T follicular helper cell (primary cell): Measurements from ENCODE around the gene NLRC4.
"Not testable (repeated sequence)": the region's sequence is repeated elsewhere in the genome, so short reads cannot be mapped to it uniquely, and the experiment has no call there.

ENCODE experiments used
- DNase-seq: peaks from one replicate; pipeline ENCODE4 v3.0.0-alpha.2; 2020; ENCODE audit warnings: low read depth

NLRC4 gene

DNA sequence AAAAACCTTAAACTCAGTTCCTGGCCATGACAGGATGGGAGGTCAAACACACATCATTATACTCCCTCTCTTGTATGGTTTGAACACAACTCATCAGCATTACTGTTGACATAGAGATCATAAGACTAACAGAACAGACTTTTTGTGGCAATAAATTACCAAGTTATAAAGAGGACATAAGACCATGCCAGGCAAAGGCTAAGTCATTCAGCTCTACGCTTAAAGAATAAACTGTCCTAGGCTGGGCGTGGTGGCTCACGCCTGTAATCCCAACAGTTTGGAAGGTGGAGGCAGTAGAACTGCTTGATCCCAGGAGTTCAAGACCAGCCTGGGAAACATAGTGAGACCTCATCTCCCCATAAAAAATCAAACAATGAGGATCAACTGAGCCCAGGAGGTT, 16.4 kb downstream of the NLRC4 start:
- DNase-seq = no peak

DNA sequence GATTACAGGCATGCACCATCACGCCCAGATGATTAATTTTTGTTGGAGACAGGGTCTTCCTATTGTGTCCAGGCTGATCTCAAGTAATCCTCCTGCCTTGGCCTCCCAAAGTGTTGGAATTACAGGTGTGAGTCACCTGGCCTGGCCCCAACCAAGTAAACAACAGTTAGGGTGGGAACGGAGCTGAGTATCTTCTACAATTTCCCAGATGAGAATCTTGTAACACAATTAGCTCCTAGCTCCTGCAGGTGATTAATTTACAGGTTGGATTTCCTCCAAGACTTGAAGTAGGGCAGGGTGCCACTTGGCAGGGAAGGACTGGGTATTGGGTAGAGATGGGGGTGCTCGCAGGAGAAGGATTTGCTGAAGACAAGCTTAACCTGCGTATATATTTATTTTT, 17.8 kb downstream of the NLRC4 start:
- DNase-seq = no peak

DNA sequence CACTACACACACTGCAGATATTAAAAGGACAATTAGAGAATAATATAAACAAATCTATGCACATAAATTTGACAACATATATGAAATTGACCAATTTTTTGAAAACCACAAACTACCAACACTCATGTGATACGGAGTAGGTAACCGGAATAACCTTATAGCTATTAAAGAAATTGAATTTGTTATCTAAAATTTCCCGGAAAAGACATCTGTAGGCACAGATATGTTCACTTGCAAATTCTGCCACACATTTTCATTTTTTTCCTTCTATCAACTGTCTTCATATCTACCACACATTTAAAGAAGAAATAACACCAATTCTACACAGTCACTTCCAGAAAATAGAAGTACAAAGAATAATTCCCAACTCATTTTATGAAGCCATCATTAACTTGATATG, 22.4 kb downstream of the NLRC4 start:
- DNase-seq = no peak

DNA sequence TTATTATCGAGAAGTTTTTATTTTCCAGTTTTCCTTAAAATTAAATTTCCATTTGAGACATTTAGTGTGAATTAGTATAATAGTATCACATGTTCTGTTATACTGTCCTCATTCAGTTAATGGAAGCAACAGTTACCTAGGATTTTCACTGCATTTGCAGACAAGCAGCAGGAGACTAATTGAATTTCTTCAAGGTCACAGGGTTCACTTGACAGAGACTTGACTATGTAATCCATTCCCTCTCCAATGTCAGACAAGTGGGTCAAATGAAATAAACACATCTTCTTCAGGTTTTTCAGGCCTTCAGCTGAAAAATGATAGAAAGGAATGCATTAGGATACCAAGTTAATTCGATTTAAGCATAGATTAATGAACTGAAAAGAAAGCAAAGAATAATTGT, 26.7 kb downstream of the NLRC4 start:
- no peak for DNase-seq

DNA sequence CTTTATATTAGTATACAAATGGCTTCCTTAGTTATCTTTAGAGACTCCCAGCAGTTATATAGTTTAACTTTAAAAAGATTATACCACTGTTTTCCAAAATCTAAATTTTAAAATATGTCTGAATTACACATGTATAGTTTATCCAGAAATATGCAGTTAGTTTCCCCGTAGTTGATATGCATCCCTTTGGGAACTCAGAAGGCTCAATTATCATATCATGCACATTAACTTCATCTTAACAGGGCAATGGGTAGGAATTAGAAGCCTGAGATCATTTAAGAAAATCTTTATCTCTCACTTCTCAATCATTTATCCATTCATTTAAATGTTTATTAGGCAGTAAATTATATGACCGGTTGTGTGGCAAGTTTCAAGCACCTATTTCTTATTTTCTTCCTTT, 27.2 kb downstream of the NLRC4 start:
- DNase-seq = no peak

DNA sequence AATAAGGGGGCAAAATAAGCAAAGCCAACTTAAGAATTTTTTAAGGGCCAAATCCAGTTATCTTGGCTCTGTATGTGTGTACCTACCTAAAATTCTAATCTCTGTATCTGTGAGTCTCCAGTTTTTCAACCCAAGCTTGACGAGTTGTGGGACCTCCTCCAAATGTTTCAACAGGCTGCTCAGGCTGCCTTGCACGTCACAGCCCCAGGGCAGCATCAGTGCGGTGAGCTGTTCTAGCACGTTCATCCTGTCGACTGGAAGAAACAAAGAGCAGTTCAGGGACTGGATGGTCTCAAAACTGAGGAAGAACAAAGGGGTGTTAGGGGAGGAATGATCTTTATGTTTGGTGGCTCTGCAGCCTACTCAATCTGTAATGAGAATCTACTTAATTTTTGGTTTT, 29.4 kb downstream of the NLRC4 start:
- DNase-seq = no peak

DNA sequence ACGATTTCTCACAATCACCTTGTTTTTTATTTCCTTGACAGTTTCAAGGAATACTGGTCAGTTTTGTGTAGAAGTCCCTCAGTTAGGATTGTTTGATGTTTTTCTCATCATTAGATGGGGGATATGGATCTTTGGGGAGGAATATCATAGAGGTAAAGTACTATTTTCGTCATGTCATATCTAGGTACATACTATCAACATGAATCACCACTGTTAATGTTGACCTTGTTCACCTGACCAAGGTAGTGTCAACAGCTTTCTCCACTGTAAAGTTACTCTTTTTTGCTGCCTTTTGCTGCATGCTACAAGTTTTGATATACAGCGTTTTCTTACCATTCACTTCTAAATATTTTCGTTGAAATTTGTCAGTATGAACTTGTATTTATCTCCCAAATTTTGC, 32.7 kb downstream of the NLRC4 start:
- DNase-seq = no peak

DNA sequence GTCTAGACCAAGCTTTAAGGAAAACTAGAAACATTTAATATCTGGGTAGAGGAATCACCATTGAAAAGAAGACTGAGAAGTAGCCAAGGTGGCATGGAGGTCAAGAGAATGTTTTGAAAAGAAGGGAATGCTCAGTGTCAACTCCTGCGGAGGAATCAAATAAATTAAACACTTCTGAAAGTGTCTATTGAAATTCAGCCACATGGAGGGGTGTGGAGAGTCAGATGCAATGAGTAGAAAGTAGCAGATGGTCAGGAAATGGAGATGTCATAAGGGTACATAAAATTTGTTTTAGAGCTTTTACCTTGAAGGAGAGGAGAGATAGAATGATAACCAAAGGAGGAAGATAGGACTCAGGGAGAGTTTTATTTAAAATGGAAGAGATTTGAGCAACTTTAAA, 35.1 kb downstream of the NLRC4 start:
- DNase-seq = no peak

DNA sequence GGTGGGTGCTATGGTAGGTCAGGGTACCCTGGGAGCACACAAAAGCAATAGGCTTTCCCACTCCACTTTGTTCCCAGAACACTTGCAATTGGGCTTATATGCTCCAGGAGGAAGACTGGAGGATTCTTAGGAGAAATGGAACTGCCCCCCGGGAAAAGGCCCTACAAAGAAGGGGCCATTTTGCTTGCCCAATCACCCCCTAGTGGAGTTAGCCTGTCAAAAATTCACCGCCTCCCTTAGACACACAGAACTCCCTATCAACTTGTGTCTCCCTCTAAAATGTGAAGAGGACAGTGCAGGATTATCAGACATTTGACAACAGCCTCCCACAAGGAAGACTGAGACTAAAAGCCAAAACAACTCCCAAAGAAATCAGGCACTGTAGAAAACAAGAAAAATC, 36.5 kb downstream of the NLRC4 start:
- no peak for DNase-seq

DNA sequence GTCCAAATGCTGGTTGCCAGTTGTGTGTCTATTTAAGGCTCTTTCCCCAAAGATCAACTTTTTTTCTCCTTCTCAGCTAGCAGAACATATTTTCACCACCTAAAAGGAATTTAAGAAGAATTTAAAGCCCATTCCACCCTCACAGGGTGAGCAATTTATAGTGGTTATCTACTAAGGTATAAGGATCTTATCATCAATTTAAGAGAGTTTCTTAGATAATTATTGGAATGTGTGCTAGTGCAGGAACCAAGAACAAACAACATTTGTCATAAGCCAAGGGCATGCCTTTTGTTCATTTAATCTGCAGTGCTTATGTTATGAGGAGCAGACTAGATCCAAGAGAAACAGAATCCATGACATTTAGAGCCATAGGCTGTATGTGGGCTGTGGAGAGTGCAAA, 37.2 kb downstream of the NLRC4 start:
- DNase-seq = no peak

DNA sequence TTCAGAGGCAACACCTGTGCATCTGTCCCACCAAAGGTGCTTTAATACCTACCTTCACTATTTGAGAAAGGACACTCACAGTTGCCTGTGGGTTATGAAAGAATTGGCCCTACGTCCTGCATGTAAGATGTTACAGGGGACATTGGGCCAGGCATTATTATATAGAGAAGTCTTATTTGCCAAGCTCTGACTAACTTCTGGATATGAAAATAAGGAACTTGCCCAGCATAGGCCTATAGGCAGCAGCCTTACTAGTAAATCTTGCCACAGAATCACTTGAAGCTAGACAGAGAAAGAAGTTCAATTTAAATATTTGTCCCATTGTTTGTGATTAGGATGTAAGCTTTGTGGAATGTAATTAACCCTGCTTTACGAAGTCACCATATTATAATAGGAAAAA, 41.7 kb downstream of the NLRC4 start:
- DNase-seq = no peak

DNA sequence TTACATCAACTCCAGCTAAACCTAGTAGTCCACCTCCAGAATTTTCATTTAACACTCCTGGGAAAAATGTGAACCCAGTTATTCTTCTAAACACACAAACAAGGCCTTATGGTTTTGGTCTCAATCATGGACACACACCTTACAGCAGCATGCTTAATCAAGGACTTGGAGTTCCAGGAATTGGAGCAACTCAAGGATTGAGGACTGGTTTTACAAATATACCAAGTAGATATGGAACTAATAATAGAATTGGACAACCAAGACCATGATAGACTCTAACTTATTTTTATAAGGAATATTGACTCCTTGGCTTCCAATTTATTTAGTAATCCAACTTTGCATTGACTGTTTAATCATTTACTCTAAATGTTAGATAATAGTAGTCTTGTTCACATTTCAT, 44.2 kb downstream of the NLRC4 start:
- DNase-seq = no peak

DNA sequence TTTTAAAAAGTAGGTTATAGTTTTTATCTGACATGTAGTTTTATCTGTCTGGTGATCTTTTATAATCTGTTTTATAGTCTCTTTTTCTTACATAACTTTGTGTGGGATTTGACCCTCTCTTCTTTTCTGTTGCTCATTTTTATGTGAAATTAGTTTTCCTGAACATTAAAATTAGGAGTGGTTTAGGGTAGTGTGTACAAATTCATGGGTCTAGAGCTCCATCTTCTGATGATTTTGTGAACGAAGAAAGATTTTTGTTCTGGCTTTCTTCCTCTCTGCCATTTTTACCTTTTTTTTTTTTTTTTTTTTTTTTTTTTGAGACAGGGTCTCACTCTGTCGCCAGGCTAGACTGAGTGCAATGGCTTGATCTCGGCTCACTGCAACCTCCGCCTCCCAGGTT, 52.4 kb downstream of the NLRC4 start:
- no peak for DNase-seq

DNA sequence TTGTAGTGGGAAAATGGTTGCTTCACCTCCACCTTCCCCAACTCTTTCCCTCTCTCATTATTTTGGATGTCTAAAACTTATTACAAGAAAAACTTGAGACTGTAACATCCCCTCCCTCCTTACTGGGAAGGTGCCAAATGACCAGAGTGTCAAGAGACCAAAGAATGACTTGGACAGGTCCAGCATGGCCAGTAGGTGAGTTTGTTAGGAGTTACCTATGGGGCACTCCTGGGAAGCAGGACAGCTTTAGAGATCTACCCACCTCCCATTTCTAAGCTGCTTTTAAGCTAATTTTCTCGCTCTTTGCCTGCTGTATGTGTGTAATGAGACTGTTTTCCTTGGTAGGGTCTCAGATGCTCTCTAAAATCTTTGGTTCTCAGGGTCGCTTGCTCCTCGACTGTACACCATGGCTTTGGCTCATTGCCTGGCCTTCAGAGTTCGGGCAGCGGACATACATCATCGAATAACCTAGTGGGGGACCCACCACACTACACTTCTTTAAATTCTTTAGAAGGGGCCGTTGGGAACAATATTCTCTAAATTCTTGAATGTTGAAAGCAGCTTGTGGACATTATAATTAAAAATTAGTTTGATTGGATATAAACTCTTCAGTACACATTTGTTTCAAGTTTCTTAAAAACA, 53.8 kb downstream of the NLRC4 start:
- DNase-seq = no peak

DNA sequence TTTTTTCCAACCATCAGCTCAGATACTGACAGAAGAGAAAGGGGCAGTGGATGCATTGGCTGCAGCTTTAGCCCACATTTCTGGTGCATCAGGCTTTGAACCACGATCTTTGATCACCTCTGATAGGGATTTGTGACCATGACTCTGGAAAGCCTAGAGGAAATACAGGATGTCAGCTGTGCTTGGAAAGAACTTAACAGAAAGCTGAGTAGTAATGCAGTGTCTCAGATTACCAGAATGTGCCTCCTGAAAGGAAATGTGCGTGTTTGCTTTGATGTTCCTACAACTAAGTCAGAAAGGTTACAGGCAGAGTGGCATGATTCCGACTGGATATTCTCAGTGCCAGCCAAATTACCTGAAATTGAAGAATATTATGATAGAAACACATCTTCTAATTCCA, 61.3 kb downstream of the NLRC4 start:
- DNase-seq = not testable (repeated sequence)

DNA sequence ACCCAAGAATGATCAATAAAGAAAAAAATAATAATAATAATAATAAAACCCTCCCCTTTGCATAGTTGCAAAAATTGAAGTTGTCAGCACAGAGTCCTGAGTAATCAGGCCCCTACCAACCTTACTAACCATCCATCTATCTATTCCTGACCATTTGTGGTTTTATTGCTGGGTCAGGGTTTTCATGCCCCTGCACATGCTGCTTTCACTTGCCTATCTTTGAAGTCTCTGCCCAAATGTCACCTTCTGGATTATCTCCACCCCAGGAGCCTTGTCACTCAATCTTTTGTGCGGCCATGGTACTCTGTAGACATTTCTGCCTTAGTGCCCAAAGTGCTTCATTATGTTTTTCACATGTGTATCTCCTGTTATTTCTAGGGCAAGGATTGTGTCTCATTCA, 63.9 kb downstream of the NLRC4 start:
- DNase-seq = no peak

DNA sequence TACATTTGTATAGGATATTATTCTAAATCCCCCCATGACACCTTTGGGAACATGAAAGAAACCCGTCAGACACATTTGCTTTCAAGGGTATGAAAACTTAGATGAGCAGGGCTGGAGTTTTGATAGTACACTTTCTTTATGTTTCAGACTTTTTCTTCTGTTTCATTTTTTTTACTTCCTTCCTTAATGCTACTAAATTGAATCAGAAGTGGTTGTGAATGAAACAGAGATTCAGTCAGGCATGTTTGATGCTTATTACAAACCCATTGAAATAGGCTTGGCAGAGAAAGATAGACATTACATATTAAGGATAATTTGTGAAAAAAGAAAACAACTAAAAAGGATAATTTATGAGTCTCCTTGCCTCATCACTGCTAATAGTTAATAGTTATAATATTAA, 72.3 kb downstream of the NLRC4 start:
- no peak for DNase-seq

DNA sequence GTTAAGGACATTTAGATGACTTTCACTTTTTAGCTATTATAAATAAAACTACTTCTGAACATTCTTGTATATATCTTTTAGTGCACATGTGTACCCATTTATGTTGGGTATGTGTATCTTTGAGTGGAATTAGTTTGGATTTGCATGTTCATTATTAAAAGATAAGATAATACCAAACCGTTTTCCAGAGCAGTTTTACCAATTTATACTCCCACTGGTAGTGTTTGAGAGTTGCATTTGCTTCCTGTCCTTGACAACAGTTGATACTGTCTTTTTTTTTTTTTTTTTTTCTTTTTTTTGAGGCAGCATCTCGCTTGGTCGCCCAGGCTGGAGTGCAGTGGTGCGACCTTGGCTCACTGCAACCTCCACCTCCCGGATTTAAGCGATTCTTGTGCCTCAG, 75.7 kb downstream of the NLRC4 start:
- DNase-seq = no peak

DNA sequence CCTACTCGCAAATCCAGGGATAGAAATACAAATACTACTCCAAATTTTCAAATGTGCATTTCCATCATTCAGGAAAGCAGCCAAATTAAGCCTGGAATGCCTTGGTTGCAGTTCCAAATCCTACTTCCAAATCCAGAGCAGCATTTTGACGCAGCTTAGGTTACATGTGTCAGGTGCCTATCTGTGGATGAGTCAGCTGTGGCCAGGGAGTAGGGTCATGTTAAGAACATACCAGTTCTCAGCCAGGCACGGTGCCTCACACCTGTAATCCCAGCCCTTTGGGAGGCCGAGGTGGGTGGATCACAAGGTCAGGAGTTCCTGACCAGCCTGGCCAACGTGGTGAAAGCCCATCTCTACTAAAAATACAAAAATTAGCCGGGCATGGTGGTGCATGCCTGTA, 82.0 kb downstream of the NLRC4 start:
- no peak for DNase-seq
